Myocyte (in vitro differentiated cells): ENCODE measurements around the gene CRACR2B. TPM values are rescaled to one million over a fixed set of nuclear protein-coding genes. Genes with fewer than 3 reads are reported as not detected.

ENCODE experiments used
- DNase-seq: peaks from one replicate; pipeline ENCODE4 v3.0.0-alpha.2; 2012; ENCODE audit warnings: low read depth
- polyA plus RNA-seq: library from polyadenylated mRNA; unstranded; fragments of >200 nt; gene quantifications from one replicate; pipeline ENCODE4 v1.2.1, GENCODE V29; 2012; ENCODE audit warnings: missing spikeins
- total RNA-seq: library from RNA; depleted of rRNA; stranded (reverse); fragments of >200 nt; gene quantifications from 2 replicates; pipeline ENCODE4 v1.2.3, GENCODE V29; 2014

Gene CRACR2B
- total RNA-seq = 16.6 and 26.5 TPM in 2 replicates
- polyA plus RNA-seq = 9.4 TPM

DNA sequence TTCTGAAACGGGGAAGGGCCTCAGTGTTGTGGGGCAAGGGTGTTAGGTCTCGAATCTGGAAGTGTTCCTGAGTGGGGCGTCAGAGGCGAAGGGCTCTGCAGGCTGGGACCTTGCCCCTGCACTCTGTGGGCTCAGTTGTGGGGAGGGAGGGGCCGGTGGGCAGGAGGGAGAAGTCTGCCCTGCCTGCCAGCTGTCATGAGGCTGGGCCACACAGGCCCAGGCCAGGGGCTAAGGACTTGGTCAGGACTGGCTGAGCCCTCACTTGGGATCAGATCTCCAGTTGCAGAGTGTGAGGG lies at the start of gene CRACR2B:
Gene CRACR2B (plus strand): TSS at position 23 of the 296 bp plus-strand sequence. CDS start 689 bp downstream, outside the sequence.
- peak; percentile 86 for DNase-seq

DNA sequence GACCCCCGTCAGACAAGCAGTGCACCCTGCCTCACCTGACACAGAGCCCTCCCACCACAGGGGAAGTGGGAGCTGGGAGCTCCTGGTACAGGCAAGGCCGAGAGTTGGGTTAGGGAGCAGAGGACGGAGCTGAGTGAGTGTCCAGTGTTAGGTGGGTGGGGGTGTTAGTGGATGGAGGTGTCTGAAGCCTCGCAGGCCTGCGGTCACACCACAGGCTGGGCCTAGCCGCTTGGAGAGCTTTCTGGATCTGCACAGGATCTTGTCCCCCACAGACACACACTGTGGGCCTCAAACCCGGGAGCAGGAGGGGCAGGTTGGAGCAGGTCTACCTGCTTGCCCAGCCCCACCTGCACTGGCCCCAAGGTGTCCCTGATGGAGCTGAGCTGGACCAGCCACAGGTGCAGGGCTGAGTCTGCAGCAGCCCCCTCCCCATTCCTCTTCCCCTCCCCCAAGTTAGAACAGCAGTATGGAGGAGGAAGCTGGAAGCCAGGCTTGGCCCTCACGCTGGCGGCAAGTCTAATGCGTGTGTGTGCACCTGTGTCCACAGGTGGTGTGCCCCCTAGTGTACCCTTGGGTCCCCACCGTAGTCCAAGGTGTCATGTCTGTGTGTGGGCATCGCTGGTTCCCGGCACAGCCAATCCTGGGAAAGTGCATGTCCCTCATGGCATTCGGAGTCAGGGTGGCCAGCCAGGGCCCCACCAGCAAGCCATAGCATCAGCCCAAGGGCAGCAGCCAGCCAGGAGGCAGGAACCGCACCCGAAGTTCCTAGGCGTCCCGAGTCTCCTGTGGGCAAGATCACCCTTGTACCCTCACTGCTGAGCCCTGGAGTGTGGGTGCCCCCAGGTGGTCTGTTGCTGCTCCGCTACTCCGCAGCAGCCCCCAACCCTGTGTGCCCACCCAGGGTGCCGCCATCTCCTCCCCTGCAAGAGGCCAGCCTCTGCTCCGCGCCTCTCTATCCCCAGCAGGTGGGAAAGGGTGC lies 48.5 kb upstream of the CRACR2B start:
- no peak for DNase-seq

DNA sequence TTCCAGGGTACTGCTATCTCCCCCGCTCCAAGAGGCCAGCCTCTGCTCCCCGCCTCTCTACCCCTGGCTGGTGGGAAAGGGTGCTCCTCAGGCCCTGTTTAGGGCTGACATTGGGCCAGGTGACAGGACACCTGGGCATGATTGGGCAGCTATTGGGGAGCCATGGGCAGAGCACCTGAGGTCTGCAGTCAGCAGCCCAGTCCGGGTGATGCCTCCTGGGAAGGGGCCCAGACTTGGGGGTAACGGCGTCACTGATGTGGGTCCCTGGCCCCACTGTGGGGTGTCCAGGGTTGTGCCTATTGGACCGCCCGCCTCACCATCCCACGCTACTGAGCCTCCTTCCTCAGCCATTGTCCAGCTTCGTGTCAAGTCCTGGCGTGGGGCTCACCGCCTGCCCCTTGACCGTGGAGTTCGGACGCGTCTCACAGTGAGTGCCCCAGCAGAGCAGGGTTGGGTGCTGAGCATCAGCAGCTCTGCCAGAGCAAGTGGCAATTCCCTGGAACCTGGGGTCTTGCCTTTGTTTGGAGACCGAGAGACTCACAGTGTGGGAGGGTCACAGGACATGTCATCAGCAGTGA lies 47.7 kb upstream of the CRACR2B start:
- no peak for DNase-seq

DNA sequence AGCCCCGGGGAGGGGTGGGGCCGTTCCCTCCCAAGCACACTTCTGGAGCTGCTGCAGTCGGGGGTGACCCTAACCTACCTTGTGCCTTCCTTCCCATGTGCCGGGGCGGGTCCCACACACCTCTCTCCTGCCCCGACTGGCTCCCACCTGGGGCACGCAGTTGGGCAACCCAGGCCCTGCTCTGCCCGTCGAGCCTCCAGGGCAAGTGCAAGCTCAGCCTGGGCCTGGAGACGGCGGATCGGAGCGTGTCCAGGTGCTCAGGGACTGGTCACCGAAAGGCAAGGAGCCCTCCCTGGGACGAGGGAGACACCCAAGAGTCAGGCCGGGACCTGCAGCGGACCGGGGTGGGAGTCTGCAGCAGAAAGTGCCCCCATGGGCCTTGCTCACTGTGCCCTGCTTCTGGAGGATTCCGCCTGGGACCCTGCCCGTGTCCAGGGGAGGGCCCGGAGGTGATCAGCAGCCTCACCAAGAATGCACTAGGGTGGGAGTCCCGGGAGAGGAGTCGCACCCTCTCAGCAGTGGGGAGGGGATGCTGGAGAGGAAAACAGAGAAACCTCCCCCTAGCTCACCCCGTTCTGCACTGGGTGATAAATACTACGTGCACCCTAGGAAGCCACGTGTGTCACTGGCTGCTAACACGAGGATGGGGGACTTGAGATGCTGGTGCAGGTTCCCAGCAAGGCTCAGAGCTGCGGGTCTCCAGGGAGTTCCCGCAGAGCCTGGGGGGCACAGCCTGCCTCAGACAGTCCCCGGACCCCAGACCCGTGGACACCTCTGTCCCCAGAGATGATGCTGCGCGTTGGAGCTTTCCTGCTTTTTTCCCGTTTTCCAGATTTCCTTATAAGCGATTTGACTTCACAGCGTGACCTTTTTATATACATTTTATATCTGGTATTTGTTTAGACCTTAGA lies 45.2 kb upstream of the CRACR2B start:
- no peak for DNase-seq

DNA sequence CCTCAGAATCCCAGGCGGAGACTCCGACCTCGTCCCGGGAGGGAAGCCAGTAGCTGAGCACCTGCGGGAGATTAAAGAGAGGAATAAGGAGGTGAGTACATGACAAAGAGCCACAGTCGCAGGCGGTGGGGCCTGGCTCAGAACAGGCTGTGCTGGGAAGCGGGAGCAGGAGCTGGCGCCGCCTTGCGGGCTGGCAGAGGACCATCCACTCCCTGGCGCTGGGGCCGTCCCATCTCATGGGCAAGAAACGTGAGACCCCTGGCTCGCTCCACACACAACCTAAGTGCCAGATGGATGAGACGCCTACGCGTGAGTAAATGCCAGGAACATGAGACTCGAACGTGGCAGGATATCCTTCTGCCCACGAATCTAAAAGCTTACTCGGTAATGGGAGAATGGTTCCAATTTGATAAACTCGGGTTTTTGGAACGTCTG lies 44.1 kb upstream of the CRACR2B start:
- peak; percentile 32 for DNase-seq

DNA sequence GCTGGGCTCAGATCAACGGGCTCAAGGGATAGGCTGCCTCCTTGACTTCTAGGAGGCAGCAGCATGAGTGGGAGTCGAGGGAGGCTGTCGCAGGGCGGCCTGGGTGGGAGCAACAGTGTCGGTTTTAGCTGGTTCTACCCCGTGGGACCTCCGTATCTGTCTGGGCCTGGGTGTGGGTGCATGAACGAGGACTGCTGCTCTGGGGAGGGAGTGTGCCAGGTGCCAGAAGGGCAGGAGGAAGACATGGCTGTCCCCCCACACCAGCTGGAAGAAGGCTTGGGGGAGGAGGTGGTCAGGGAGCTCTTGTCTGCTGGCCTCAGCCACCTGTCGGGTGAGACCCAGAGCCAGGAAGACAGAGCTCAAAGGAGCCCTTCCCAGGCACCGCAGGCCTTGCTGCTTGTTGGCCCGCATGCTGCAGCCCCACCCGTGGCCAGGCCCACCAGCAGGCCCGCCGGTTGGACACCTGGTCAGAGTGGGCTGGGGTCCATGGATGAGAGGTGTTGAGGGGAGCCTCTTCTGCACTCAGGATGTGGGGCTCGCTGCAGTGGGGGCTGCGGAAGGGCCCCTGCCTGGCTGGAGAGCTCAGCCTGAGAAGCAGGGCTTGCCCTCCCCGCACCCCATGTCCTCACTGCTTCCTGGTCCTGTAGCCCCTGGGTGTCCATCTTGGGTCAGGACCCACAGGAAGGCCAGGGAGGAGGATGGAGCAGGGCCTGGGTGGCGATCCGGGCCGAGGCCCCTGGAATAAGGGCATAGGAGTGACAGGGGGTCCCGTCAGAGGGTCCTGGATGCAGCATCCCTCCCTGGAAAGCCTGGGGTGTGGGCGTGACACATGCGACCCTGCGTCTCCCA lies 41.3 kb upstream of the CRACR2B start:
- peak; percentile 78 for DNase-seq

DNA sequence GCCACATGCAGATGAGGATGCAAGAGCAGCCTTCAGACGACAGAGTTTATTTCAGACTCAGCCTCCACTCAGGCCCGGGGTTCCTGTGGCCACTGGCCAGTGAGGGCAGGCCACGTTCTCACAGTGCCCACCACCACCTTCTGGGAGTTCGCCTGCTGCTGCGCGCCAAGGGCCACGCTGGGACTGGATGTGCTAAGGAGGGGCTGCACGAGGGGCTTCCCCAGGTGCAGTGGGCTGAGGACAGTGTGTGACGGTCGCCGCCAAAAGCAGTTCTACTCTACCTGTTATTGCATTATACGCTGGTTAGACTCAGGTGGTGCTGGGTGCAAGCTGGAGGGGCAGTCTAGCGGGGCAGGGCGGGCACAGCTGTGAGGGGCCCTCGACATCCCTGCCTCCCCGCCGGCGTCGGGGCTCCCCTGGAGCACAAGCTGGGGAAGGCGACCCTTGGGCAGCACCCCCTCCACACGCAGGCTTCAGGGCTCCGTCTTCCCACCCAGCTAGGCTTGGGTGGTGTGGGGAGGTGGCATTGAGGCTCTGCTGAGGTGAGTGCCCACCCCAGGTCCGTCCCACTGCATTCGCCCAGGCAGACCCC lies 40.5 kb upstream of the CRACR2B start:
- DNase-seq = no peak

DNA sequence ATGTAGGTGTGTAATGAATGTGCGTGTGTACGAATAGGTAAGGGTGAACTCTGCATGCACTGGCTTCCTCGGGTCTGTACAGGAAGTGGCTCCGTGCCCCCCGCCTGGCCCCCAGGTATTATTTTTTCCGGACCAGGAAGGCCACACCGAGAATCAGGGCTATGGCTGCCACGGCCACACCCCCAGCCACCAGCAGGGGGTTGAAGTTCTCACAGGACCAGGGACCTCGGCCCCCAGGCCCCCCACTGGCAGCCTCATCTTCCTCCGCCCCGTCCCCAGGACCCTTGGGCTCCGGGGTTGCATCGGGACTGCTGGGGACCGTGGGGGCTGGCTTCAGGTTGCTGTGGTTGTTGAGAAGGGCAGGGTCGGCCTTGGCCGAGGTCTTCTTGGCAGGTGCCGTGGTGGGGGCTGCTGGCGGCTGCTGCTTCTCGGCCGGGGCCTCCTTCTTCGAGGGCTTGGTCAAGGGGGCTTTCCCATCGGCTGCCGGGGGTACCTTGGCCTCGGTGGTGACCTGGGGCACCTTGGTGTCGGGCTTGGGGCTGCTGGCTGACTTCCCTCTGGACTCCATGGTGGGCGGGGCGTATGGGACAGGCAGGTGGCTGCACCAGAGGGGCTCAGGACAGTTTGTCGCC lies 39.6 kb upstream of the CRACR2B start:
- DNase-seq = no peak

DNA sequence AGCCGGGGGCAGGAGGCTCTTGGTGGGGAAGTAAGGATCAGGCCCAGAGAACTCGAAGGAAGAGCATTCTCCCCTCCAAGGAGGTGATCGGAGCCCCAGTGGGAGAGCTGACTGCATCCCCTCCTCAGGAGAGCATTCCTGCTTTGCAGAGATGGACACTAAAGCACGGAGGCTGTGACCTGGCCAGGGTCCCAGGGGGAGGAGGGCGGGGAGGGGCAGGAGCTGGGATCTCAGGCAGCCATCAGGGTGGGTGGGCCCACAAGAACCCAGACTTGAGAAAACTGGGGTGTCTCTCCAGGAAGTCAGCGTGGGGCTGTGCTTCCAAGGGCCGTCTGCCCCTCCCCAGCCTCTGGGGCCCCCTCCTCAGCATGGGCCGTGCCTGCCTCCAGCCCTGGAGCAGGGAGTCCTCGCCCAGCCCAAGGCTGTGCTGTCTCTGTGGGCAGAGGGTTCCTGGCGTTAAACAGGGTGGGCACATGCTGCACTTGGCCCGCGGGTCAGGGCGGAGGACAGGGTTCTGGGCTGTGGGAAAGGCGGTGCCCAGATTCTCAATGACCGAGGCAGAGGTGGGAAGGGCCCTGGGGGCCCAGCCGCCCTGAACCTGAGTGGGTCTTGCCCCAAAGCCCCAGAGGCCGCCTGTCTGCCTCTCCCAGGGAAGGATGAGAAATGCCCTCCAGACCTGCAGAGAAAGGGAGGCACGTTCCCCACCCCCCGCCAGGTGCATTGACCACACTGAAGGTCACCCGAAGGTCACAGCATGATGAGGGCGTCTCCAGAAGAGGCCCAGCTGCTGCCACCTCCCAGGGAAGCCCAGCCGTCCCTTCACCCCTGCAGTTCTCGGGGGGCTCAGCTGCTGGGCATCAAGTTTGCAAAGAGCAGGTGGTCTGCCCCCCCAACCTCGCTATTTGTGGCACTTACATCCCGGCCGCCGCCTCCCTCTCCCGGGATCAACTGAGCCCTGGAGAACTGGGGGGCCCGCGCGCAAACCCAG lies 38.5 kb upstream of the CRACR2B start:
- DNase-seq = peak; percentile 50

DNA sequence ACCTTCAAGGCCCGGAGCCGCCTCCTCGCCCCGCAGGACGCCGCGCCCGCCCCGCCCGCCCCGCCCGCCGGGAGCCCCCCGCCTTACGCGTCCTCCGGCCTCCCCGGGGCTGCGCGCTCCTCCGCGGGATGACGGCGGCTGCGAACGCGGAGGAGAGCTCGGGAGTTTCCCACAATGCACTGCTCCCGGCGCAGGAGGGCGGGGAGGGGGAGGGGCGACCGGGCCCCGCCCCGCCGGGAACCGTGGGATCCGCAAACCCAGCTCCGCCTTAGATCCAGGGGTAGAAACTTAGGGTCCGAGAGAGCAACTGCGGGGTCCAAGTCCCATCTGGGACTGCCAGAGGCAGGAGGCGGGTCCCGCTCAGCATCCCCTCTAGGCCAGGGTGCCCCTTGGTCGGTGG lies 37.8 kb upstream of the CRACR2B start, which contains the start of gene CEND1:
Gene CEND1 (minus strand): TSS at position 148 of the 400 bp plus-strand sequence. CDS start 1,514 bp downstream, outside the sequence.
- peak; percentile 52 for DNase-seq

DNA sequence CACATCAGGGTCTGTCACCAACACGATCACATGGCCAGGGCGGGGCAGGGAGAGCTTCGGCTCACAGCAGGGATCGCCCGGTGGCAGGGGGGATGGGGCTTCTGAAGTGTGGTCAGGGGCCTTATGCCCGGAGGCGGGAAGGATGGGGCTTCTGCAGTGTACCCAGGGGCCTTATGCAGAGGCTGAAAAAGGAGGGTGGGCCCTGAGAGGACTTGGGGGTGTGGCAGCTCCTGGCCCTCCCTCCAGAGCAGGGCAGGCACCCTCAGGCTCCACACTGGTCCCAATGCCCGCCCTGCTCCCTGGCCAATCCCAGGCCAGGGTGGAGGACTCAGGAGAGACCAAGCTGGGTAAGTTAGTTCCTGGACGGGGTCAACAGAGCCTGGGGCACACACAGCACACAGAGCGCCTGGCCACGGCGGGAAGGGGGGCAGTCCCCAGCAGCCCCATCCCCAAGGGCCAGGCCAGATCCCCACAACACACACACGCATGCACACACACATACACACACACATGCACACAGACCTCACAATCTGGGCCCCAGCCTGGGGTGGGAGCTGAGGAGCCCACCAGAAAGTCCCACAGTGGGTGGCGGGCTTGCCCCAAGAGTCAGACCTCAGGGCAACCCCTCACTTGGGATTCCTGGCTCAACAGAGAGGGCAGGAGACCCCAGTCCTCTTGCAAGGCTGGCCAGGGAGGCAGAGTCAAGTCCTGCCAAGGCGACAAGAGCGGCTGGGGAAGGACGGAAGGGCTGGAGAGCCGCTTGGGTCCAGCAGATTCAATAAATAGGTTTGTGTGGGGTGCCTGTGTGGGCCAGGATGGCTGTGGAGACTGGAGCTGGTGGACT lies 36.8 kb upstream of the CRACR2B start:
- DNase-seq = peak; percentile 40

DNA sequence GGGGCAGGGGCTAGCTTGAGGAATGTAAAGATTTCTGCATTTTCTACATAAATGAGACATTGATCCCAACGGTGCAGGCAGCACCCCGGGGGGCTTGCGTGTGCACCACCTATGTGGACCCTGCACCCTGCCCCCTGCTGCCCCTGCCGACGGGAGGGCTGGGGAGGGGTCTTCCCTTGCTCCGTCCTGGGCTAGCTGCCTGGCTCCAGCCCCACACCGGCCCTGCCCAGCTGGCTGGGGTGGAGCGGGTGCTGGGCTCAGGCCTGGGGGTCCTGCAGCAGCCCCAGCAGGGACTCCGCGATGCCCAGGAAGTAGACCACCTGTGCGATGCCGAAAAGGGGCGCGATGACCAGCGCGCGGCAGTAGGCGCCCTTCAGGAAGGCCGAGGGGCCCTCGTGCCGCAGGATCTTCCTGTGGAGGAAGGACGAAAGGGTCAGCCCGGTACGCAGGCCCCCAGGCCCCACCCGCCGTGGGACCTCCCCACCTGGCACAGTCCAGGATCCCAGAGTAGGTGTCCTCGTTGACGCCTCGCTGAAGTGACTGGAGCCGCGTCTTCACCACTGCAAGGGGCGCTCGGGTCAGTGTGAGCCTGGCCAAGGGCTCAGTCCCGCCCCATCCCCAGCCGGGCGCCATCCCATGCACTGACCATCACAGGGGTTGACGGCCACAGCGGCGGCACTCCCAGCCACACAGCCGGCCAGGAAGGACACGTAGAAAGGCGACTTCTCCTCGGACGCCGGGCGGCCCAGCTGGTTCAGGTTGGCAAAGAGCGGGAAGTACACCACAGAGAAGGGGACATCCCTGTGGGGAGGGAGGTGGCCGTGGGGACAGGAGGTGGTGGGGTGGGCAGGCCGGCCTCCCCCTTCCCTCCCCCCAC lies 35.8 kb upstream of the CRACR2B start:
- DNase-seq = no peak

DNA sequence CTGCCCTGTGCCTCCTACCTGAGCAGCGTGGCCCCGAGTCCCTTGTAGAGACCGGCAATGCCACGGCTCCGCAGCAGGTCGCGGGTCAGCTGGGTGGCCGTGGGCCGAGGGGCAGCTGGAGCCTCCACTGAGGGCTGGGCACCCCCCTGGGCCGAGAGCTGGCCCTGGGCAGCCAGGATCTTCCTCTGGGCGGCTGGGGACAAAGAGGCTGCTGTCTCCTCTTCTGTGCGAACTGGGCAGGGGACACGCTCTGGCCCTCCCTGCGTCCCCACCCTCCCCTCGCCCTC lies 35.2 kb upstream of the CRACR2B start:
- DNase-seq = no peak

DNA sequence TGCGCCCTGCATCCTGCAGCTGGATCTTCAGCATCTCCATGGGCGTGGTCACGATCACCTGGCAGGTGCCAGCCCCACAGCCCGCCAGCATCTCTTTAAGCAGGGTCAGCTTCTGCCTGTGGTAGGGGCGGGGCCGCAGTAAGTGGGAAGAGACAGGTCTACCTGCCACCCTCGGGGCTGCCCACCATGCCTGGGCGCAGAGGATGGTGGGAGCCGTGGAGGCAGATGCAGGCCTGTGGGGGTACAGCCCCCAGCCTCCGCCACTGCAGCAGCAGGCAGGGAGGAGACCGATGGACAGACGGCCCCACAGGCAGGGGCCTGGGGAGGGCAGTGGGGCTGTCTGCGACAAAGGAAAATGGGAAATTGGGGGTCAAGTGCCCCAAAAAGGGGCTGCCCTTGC lies 34.8 kb upstream of the CRACR2B start:
- DNase-seq = no peak

DNA sequence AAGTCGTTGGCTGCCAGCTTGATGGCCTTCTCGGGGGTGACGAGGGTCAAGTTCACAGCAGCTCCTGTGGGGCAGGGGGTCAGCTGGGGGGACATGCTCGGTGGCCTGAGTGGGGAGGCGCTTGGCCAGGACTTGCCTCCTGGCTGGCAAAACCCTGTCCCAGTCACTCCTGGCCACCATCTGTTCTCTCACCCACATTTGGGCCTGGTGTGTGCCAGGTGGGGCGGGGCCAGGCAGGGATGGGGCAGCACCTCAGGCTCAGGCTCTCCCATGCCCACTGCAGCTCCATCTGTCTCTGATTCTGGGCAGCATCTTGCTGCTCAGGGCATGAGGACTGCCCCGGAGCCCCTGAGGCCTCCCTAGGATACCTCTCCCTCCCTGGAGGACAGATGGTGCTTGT lies 34.2 kb upstream of the CRACR2B start:
- DNase-seq = peak; percentile 49

DNA sequence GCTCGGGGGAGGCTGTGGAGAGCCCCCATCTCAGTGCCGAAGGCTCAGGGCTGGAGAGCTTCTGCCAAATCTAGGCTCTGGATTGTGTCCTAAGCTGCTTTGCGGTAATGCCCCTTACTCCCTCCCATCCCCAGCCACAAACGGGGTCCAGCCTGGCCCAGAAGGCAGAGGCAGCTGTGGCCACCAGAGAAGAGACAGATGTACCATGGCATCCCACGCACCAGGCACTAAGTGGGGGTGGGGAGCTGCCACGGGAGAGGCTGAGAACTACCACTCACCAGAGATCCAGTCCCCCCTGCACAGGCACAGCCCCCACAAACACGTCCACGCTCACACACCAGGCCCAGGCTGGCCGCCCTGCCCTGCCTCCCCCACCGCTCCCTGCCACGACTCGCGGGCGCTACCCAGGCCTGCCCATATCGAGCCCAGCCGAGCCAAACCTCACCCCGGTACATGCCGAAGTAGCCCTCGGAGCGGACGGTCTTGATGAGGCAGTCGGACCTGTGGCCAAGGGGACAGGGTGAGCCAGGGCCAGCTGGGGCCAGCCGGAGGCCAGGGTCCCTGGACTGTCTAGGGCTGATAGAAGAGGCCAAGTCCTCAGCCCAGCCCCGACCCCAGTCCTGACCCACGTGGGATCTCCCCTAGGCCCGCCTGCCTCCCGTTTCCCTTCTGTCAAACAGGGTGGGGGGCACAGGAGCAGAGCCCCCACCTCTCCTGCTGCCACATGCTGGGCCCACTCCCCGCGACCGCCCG lies 33.5 kb upstream of the CRACR2B start:
- DNase-seq = peak; percentile 50
